ENCODE measurements around the gene G3BP2. TPM values are rescaled to one million over a fixed set of nuclear protein-coding genes. Genes with fewer than 3 reads are reported as not detected.

The G3BP2 gene
- total and polyA plus RNA-seq, 2 of the 13 experiments (the other 11 are each of a cell fraction or from before 2014, with no cell fraction given): 51.7 to 179 TPM

Small RNAs within 50 kb of the gene (small RNA-seq; reads per million reads assigned to genes)
- 0 reads per million in 3 experiments for gene RF00019 (ENCODE audit: insufficient read depth in 2 of 3, insufficient read length in 3 of 3, low read depth in 2 of 3, low replicate concordance in 1 of 3)

Other genes starting within 250 kb of the G3BP2 start
- 30.5 and 42.6 TPM in 2 replicates for gene RCHY1, start 159.0 kb downstream of the G3BP2 start, total RNA-seq (2016; rRNA removed; fragmentation: Illumina TruSeq; extraction: Trizol)
- gene RCHY1, start 159.0 kb downstream of the G3BP2 start, polyA plus RNA-seq (2011; rRNA removed): 14.6 and 19.9 TPM in 2 replicates
- 9.3 and 10.6 TPM in 2 replicates for gene THAP6, start 158.9 kb downstream of the G3BP2 start, total RNA-seq (2016; rRNA removed; fragmentation: Illumina TruSeq; extraction: Trizol)
- gene THAP6, start 158.9 kb downstream of the G3BP2 start, polyA plus RNA-seq (2011; rRNA removed): 14.4 and 14.7 TPM in 2 replicates
- not detected in 2 replicates for gene ODAPH, start 117.3 kb downstream of the G3BP2 start, total RNA-seq (2016; rRNA removed; fragmentation: Illumina TruSeq; extraction: Trizol)
- gene ODAPH, start 117.3 kb downstream of the G3BP2 start, polyA plus RNA-seq (2011; rRNA removed): 0.50 TPM in 1 of 2 replicates, not detected in the other
- not detected in 2 replicates for gene CDKL2, start 42.9 kb downstream of the G3BP2 start, total RNA-seq (2016; rRNA removed; fragmentation: Illumina TruSeq; extraction: Trizol)
- not detected in 2 replicates for gene CDKL2, start 42.9 kb downstream of the G3BP2 start, polyA plus RNA-seq (2011; rRNA removed)
- gene USO1, start 51.2 kb upstream of the G3BP2 start, total RNA-seq (2016; rRNA removed; fragmentation: Illumina TruSeq; extraction: Trizol): 87.7 and 111 TPM in 2 replicates
- 40.8 and 52.2 TPM in 2 replicates for gene USO1, start 51.2 kb upstream of the G3BP2 start, polyA plus RNA-seq (2011; rRNA removed)
- gene PPEF2, start 229.0 kb upstream of the G3BP2 start, total RNA-seq (2016; rRNA removed; fragmentation: Illumina TruSeq; extraction: Trizol): not detected in 2 replicates
- 0.01 and 0.04 TPM in 2 replicates for gene PPEF2, start 229.0 kb upstream of the G3BP2 start, polyA plus RNA-seq (2011; rRNA removed)

All from HepG2 (cell line).